HG03095 (cell line): ENCODE data around the gene C16orf74.

Source experiments
- ATAC-seq: cut with Tn5 transposase; IDR thresholded peaks from one replicate; pipeline ENCODE4 v1.9.1; 2021; ENCODE audit warnings: moderate library complexity; ENCODE audit not compliant: unreplicated experiment

The C16orf74 gene

DNA sequence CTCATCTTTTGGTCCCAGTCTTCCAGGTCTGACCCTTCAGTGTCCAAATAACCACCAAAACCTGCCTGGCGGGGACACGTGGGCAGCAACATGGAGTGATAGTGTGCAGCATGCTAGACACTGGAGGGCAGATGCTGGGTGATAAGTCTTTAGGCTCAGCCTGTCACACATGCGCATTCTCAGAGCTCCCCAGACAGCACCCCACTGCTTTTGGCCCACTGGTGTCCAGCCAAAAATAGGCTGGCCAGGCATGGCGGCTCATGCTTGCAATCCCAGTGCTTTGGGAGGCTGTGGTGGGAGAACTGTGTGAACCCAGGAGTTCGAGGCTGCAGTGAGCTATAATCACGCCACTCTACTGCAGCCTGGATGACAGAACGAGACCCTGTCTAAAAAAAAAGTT is 74.4 kb downstream of the C16orf74 start:
- no peak for ATAC-seq

DNA sequence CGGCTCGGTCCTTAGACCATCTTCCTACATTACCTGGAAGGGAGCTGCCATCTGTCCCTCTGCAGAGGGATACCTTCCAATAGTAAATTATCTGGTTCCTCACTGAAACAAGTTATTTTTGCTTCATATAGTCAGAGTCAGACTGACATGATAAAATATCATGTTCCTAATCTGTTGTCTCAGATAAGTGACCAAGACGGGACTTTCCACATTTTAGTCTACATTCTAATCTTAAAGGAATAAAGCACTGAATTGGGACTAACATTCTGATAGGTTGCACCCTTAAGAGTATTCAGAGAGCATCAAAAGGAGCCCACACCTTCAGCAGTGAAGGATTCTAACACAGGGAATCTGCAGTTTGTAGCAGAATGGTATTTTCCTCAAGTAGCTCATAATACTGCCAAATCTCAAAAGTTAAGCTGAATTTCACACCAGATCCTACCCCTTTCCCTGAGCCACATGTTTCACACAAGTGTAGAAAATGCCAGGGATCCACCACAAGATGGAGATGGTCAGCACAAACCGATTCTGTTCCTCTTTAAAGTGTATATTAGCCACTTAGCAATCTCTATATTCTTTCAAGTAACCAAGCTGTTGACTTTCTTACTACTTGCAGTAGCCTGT is 75.5 kb downstream of the C16orf74 start:
- no peak for ATAC-seq

DNA sequence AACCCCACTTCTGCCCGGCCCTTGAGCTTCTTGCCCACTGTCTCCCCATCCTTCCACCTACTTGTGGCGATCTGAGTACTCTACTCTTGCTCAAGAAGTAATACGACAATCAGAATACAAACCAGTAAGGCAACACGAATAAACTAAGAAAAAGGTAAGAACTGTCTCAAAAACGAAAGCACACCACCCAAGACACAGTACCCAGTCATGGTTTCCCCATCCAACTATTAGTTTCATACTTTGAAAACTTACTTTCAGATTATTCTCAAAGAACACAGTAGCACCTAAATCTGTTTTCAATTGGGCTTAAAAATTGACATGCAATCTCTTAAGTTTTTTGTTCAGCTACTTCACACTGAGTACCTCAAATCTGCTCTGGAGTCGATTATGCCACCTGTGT is 76.1 kb downstream of the C16orf74 start:
- ATAC-seq = no peak

DNA sequence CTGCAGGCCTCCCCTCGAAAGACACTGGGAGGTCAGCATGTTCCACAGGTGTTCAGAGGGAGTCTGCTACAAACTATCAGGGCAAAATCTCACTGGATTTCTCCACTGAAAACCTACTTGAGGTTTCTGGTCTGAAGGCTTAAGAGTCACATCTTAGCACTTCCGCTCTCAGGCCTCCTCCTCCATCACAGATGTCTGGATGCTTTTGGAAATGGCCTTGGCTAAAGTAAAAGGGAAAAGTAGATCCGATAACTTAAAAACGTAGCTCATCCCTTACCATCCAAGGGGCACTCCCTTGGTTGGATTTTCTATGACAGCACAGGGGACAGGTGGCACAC is 76.5 kb downstream of the C16orf74 start:
- no peak for ATAC-seq

DNA sequence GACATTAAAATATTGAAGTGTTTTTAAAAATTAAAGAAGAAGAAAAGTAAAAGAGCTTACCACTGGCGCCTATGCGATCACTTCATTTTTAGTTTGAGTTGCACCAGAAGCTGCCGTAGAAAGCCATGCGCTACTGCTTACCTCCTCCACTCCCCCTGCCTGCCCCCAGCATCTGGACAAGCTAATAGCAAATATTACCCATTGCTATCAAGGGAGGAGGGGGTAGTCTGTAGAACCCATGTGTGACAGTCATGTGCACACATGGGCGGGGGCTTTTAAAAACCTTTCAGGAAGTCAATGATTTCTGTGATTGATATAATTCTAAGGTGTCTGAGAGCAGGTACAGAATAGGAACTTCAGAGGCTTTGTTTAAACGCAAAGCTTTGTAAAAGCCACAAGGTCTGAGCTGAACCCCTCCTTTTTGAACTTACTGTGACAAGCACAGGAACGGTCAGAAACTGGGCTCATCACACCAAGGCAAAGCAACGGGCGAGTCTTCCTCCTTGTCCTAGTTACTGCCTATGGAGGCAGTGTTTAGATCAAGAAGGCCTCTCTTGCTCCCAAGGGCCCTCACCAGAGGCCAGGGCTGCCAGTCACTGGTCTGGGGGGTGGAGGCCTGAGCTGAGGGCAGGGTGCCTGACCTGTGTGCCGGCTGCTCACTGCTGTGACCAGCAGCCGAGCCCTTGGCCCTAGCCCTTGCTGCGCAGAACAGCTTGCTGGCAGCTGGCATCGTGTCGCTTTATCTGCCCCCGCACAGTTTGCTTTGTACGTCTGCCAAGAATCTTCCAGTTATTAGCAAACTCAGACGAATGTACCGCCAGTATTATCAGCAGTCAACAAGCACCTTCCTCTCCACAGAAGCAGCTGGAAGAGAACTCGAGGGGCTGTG is 77.1 kb downstream of the C16orf74 start:
- ATAC-seq = no peak

DNA sequence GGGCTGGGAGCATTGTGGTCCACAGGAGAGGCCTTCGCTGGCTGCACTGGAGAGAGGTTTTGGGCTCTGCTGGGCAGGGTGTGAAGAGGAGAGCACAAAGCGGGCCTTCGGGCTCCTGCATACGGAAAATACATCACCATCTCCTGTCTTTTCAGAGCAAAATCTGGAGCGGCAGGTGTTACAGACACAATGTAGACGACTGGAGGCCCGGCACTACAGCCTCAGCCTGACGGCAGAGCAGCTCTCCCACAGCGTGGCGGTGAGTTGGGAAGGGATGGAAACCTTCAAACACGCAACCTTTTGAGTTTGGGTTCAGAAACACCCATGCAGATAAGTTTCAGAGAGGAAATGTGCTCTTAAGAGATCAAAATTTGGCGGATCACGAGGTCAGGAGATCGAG is 80.1 kb downstream of the C16orf74 start:
- no peak for ATAC-seq

DNA sequence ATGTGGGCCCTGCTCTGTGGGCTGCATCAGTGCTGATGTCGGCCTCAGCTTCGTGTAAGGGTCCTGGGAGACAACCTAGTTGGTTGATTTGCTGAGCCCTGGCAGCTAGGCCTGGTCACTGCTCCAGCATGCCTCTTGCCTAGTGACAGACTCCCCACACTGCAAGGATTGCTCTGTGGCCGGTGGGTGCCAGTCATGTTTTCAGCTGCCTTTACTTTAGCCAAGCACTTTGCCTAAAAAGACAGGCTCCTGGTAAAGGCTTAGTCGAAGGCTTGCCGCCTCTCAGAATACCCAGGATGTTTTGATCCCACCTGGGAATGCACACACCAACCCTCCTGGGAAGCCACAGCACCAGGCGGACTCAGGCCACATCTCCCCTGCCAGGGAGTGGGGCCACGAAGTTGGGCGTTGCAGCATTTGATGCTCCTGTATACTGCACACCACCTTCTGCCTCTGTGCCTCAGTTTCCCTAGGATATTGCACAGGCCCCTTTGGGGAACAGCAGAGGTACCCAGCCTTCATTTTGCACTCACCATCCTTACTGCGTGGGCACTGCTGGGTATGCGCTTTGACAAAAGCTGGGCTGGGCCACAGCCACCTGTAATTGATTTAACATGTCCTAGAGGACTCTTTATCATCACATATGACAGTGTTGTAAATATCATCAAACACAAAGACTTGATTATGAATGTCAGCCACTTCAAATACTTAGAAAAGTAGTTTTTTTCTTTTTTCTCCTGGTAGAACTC is 82.0 kb downstream of the C16orf74 start:
- no peak for ATAC-seq

DNA sequence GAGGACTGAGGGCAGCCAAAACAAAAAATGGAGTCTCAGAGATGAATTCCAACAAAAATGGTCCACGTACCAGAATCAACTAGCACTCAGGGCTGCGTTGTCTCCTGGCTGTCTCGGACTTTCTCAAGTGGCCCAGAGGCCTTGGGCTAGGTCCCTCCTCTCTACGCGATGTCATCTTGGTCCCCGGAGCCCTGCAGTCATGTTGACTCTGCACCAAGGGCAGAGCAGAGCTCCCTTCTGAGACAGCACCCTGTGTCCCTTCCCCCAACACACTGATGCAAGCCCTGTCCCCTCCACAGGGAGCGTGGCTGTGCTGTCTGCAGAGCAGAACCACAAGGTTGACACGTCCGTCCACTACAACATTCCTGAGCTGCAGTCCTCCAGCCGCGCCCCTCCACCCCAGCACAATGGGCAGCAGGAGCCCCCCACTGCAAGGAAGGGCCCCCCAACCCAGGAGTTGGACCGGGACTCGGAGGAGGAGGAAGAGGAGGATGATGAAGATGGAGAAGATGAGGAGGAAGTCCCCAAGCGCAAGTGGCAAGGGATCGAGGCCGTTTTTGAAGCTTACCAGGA is 83.0 kb downstream of the C16orf74 start:
- no peak for ATAC-seq

DNA sequence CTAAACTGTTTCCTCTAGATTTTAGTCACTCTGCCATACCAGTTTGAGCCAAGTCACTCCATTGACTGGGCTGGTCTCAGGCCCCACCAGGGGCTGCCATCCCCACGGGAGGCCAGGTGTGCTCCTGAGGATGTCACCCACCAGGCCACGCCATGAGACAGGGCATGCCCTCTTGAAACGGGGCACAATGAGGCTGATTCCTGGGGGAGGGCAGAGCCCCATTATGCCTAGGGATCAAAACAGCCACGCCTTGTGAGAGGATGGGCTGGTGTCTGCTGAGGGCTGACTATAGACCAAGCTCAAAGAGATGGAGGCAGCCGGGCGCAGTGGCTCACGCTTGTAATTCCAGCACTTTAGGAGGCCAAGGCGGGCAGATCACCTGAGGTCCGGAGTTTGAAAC is 83.6 kb downstream of the C16orf74 start:
- ATAC-seq = no peak

DNA sequence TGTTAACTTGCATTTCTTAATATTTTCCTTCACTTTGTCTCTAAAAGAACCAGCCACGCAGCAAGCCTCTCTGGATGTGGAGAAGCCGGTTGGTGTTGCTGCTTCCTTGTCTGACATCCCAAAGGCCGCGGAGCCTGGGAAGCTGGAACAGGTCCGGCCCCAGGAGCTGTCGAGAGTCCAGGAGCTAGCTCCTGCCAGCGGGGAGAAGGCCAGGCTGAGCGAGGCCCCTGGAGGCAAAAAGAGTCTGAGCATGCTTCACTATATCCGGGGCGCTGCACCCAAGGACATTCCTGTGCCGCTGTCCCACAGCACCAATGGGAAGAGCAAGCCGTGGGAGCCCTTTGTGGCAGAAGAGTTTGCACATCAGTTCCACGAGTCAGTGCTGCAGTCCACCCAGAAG is 85.0 kb downstream of the C16orf74 start:
- ATAC-seq = no peak

DNA sequence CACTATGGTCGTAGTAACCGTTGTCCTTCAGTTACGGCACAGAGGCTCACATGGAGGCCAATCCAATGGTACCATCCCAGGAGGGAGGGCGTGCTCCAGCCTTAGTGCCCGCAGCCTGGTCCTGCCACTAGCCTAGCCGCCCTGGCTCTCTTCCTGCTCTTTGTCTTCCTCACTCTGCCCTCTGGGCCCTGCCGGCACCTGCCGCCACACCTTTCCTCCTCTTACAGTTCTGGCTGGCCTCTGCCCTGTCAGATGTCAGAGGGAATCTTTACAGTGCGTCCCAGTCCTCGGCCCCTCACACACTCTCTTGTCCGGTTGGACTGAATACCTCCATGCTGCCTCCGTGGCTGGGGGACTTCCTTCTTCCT is 85.5 kb downstream of the C16orf74 start:
- ATAC-seq = no peak

DNA sequence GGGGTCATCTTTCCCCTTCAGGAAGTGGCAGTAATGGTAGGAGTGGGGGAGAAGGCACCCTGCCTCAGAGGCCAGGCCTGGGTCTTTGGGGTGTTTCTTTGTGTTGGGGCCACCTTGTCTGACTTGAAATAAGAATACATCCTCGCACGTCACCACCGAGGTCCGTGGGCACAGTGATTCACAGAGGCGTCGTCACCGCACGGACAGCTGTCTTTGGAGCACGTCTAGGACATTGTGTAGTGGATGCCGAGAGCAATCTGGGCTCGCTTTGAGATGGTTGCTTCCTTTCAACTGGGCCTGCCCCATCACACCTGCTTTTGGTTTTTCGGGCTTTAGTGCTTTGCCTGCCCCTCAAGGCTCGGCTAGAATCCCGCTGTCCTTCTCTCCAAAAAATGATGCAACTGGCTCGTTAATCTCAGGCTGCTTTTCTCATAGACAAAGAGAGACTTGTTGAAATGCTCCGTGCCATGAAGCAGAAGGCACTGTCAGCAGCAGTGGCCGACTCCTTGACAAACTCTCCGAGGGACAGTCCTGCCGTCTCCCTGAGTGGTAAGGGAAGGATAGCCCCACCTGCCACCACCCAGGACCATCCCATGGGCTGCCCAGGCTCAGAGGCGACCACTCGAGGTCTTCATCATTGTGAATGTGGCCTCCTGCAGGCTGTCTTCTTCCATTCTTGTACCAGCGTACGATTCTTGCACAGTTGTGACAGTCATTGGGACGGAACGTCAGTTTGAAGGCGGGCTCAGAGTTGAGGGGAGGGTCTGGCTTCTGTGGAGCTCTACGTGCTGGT is 86.1 kb downstream of the C16orf74 start:
- no peak for ATAC-seq

DNA sequence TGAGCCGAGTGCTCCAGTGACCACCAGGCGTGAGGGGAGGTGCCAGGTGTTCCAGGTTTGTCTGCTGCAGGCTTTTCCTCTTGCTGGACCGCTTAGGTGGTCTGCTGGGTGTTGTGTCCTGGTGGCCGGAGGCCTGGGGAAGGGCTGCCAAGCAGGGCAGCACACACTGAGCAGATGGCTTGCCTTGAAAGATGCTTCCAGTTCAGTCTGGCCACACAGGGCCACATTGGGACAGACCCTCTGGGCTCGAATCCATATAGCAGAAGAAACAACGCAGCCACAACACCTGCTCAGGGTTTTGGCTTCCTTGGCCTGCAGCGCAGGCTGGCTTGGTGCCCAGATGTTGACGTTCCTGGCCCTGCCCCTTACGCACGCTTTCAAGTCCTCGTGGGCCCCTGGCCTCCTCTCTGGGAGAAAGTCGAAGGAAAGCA is 87.0 kb downstream of the C16orf74 start:
- ATAC-seq = no peak

DNA sequence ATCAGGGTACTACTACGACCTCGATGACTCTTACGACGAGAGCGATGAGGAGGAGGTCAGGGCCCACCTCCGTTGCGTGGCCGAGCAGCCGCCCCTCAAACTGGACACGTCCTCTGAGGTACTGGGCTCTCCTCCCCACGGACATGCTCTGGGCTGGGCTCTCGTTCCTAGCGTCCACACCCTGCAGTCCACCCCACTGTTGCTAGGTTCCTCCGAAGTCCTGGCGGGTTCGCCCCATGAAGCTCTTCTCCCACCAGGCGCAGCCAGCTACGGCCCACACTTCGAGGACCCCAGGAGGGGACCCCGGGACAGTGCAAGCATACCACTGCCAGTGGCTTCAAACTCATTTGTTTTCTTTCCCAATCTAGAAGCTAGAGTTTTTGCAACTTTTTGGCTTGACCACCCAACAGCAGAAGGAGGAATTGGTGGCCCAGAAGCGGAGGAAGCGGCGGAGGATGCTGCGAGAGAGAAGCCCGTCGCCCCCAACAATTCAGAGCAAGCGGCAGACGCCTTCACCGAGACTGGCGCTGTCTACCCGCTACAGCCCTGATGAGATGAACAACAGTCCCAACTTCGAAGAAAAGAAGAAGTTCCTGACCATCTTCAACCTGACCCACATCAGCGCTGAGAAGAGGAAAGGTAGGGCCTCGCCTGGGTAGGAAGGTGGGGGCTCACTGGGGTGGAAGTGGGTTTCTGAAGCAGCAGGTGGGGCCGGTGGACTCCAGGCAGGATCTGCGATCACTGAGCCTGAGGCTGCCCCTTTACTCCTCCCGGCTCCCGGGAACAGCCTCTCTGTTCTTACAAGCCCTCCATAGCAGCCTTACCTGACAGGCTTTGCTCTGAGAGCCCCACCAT is 87.7 kb downstream of the C16orf74 start:
- ATAC-seq = no peak

DNA sequence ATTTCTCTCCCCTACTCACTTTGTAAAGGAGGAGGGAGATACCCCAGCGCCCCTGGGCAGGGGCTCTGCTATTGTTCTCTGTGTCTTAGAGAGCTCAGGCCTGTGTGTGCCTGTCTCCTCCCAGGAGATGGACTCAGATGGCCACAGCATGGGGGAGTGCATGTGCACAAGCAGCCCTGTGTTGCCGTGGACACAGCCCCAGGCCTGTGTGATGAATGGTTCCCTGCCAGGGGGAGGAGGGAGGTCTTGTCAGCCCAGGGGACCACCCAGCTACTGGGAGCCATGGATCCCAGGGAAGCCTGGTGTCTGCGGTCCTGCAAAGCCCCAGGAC is 88.4 kb downstream of the C16orf74 start:
- ATAC-seq = no peak

DNA sequence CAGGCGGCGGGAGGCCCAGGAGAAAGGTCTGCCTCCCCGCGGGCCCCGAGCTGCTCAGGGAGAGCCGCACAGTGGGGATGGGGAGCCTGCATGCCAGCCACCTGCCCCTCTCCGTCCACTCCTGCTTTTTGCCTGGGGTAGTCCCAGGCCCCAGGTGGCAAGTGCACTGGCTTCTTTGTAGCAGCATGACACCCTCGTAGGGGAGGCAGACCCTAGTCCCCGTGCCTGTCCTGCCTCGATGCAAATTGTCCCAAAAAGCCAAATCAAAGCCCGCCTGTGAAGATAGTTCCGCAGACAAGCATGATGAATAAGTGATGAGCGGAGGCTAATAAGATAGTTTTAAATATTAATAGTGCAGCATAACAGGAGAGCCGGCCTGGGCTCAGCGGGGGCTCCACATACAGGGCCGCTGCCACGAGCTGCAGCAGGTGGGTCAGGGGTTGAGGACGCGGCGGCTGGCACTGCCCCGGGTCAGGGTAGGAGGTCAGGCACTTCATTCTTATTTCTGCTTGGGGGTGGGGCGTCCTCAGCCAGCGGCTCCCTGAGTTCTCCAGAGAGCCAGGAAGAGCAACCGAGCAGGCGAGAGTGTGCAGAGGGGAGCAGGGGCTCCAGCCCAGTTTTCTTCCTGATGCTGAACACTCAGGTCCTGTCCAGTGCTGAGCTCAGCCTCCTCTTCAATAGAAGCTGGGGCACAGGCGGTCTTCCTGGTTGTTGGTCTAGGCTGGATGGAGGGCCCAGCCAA is 89.0 kb downstream of the C16orf74 start:
- ATAC-seq = no peak

DNA sequence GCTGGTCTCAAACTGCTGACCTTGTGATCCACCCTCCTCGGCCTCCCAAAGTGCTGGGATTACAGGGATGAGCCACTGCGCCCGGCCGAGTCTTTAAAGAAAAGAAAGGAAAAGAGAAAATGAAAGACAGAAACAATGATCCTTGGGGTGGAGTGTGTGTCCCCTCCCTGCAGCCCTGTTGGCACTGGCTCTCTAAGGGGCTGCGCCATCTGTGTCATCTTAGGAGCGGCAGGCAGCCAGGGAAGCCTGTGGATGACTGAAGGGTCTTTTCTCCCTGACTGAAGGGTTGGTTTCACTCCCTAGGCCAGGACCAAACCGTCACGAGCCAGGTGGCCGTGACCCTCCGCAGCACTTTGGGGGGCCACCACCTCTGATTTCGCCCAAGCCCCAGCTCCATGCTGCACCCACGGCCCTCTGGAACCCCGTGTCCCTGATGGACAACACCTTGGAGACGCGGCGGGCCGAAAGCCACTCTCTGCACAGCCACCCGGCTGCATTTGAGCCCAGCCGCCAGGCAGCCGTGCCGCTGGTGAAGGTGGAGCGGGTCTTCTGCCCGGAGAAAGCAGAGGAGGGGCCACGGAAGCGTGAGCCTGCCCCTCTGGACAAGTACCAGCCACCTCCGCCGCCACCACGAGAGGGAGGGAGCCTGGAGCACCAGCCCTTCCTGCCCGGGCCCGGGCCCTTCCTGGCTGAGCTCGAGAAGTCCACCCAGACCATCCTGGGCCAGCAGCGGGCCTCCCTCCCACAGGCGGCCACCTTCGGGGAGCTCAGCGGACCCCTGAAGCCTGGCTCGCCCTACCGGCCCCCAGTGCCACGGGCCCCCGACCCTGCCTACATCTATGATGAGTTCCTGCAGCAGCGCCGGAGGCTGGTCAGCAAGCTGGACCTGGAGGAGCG is 89.8 kb downstream of the C16orf74 start:
- ATAC-seq = no peak

DNA sequence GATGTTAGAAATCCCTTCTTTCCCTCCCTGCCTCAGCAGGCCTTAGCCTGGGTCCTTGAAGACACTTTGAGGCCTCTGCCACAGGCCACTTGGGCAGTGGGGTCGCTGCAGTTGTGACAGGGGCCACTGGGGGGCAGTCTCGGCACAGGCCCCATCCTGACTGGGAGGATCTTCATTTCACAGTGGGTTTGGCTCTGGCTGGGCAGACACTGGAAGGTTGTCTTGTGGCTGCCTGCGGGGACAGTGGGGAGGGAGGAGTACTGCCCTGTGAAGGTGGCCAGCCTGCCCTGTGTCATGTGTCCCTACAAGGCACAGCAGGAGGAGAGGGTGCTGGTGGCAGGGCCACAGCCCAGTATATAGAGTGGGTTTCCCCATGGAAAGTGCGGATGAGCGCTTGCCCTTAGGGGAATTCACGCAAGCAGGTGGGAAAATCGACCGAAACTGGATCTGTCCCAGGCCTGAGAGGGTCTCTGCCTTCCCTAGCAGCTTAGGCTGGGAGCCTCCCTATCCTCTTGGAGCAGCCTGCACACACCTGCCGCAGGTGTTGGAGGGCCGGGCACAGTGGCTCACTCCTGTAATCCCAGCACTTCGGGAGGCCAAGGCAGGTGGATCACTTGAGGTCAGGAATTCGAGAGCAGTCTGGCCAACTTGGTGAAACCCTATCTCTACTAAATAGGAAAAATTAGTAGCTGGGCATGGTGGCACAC is 90.9 kb downstream of the C16orf74 start:
- ATAC-seq = no peak
